GM12801 (cell line): ENCODE results near the gene HS6ST1.

Experiments
- CTCF ChIP-seq: IDR thresholded peaks from one replicate; pipeline ENCODE4 v1.5.1; 2011; ENCODE audit warnings: control low read depth; ENCODE audit not compliant: insufficient read length; ENCODE audit errors: extremely low read depth

The HS6ST1 gene

GRCh38 chr2:128262315-128263253, 56.1 kb downstream of the HS6ST1 start:
- no peak for TF ChIP-seq CTCF

- no peak for TF ChIP-seq CTCF
Observed at GRCh38 chr2:128261245-128262128, 57.2 kb downstream of the HS6ST1 start.

GRCh38 chr2:128260239-128261138, 58.2 kb downstream of the HS6ST1 start:
- TF ChIP-seq CTCF: no peak

- no peak for TF ChIP-seq CTCF
Observed at GRCh38 chr2:128259585-128259984, 59.1 kb downstream of the HS6ST1 start.

- TF ChIP-seq CTCF: no peak
Observed at GRCh38 chr2:128258218-128258617, 60.5 kb downstream of the HS6ST1 start.

GRCh38 chr2:128252501-128252900, 66.2 kb downstream of the HS6ST1 start:
- no peak for TF ChIP-seq CTCF
